Measurements from ENCODE around the gene TMPRSS3.

DNA sequence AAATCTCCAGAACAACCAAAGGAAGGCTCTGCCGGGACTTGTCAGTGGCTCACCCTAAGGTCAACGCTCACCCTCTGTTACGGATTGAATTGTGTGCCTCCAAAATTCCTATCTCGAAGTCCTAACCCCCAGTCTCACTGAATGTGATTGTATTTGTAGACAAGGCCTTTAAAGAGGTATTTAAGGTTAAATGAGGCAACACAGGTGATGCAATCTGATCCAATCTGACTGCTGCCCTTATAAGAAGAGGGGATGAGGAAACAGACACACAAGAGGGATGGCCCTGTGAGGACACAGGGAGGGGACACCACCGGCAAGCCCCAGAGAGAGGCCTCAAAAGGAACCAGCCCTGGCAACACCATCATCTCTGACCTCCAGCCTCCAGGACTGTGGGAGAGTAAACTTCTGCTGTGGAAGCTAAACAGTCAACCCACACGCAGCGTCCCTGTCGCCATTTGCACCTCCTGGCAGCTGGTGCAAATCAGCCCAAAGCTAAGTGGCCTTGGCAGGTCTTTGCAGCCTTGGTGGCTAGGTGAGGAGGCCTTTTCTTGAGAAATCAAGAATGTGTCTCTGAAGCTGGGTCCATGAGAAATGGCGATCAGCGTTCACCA is 32.1 kb upstream of the TMPRSS3 start:
- TF ChIP-seq CTCF (conservative IDR thresholded peaks at IDR 0.05) (no peak), ZFX (IDR thresholded peaks at IDR 0.05) (no peak)
